Stomach smooth muscle (tissue), 2 donors: ENCODE results near the gene CRYGN.
A peak's percentile ranks its signal among the peaks of the same experiment; 100 is the strongest.

ENCODE experiments used
- H3K27ac ChIP-seq: one replicate; pipeline ENCODE4 v1.7.0; 2013; ENCODE audit warnings: mild to moderate bottlenecking, low read length, inconsistent platforms
- H3K27me3 ChIP-seq, 2 donors: one replicate each; pipeline ENCODE4 v1.7.0; 2013; ENCODE audit warnings: low read length in 2 of 2; ENCODE audit not compliant: insufficient read depth in 2 of 2, control insufficient read depth in 1 of 2
- H3K36me3 ChIP-seq, 2 donors: one replicate each; pipeline ENCODE4 v1.7.0; 2013; ENCODE audit warnings: low read length in 2 of 2; ENCODE audit not compliant: control insufficient read depth in 2 of 2, insufficient read depth in 2 of 2
- H3K4me1 ChIP-seq: one replicate; pipeline ENCODE4 v1.7.0; 2013; ENCODE audit warnings: low read length; ENCODE audit not compliant: control insufficient read depth, insufficient read depth
- H3K4me3 ChIP-seq, 2 donors: one replicate each; pipeline ENCODE4 v1.7.0; 2013; ENCODE audit warnings: low read length in 2 of 2
- H3K9ac ChIP-seq, 2 donors: one replicate each; pipeline ENCODE4 v1.7.0; 2013; ENCODE audit warnings: low read length in 2 of 2, mild to moderate bottlenecking in 1 of 2
- H3K9me3 ChIP-seq, 2 donors: one replicate each; pipeline ENCODE4 v1.7.0; 2013; ENCODE audit warnings: low read length in 2 of 2; ENCODE audit not compliant: control insufficient read depth in 2 of 2
- donor health status: healthy.
- donor health status: Pancreatic carcinoma.

Gene CRYGN

GRCh38 chr7:151459726-151460473 lies 20.0 kb upstream of the CRYGN start:
- Histone ChIP-seq H3K4me3 (peak overlapping the region; percentile 28 to 66), H3K9me3 (no peaks in the 10 kb centered on the region), H3K27me3 (no peaks in the 10 kb centered on the region)

GRCh38 chr7:151457534-151457933 lies 17.6 kb upstream of the CRYGN start:
- H3K27me3 ChIP-seq = no peaks in the 10 kb centered on the region
- no peak overlapping the region for H3K27ac ChIP-seq
- H3K4me1 ChIP-seq = peaks cover 33% of the 10 kb centered on the region
- H3K9me3 ChIP-seq = no peaks in the 10 kb centered on the region
- H3K36me3 ChIP-seq = no peaks in the 10 kb centered on the region
- H3K9ac ChIP-seq = no peak overlapping the region
- no peak overlapping the region for H3K4me3 ChIP-seq

More at GRCh38 chr7:151459726-151460473, 20.0 kb upstream of the CRYGN start:
- H3K27ac ChIP-seq = peak overlapping the region; percentile 99
- peaks cover 33% of the 10 kb centered on the region for H3K4me1 ChIP-seq
- H3K9ac ChIP-seq = peak overlapping the region; percentile 65 to 80
- peaks cover 4 to 7% of the 10 kb centered on the region in 2 donors for H3K36me3 ChIP-seq

GRCh38 chr7:151456782-151457181 lies 16.8 kb upstream of the CRYGN start:
- Histone ChIP-seq H3K36me3 (no peaks in the 10 kb centered on the region), H3K9ac (no peak overlapping the region), H3K27me3 (no peaks in the 10 kb centered on the region), H3K27ac (no peak overlapping the region), H3K4me1 (peaks cover 29% of the 10 kb centered on the region), H3K4me3 (no peak overlapping the region), H3K9me3 (no peaks in the 10 kb centered on the region)

- no peak overlapping the region for H3K27ac ChIP-seq
- H3K27me3 ChIP-seq = no peaks in the 10 kb centered on the region
- H3K9me3 ChIP-seq = no peaks in the 10 kb centered on the region
- H3K4me3 ChIP-seq = no peak overlapping the region
- H3K9ac ChIP-seq = no peak overlapping the region
- H3K36me3 ChIP-seq = no peaks in the 10 kb centered on the region
- H3K4me1 ChIP-seq = peaks cover 24% of the 10 kb centered on the region
Measured at GRCh38 chr7:151456276-151456675, 16.3 kb upstream of the CRYGN start.

GRCh38 chr7:151455690-151456089 lies 15.7 kb upstream of the CRYGN start:
- Histone ChIP-seq H3K4me3 (no peak overlapping the region), H3K9me3 (no peaks in the 10 kb centered on the region), H3K27me3 (no peaks in the 10 kb centered on the region), H3K9ac (no peak overlapping the region), H3K36me3 (no peaks in the 10 kb centered on the region), H3K4me1 (peaks cover 18% of the 10 kb centered on the region), H3K27ac (no peak overlapping the region)

GRCh38 chr7:151454932-151455530 lies 15.1 kb upstream of the CRYGN start:
- H3K9me3 ChIP-seq = no peaks in the 10 kb centered on the region
- H3K27ac ChIP-seq = no peak overlapping the region
- H3K36me3 ChIP-seq = no peaks in the 10 kb centered on the region
- no peaks in the 10 kb centered on the region for H3K27me3 ChIP-seq
- no peak overlapping the region for H3K9ac ChIP-seq
- H3K4me3 ChIP-seq = no peak overlapping the region
- peaks cover 12% of the 10 kb centered on the region for H3K4me1 ChIP-seq

- Histone ChIP-seq H3K4me3 (no peak overlapping the region), H3K4me1 (peaks cover 4% of the 10 kb centered on the region), H3K9ac (no peak overlapping the region), H3K36me3 (no peaks in the 10 kb centered on the region), H3K27ac (no peak overlapping the region), H3K27me3 (no peaks in the 10 kb centered on the region), H3K9me3 (no peaks in the 10 kb centered on the region)
Measured at GRCh38 chr7:151454305-151454704, 14.4 kb upstream of the CRYGN start.

GRCh38 chr7:151453326-151453791 lies 13.4 kb upstream of the CRYGN start:
- Histone ChIP-seq H3K4me3 (no peak overlapping the region), H3K4me1 (peaks cover under 1% of the 10 kb centered on the region), H3K9ac (no peak overlapping the region), H3K36me3 (no peaks in the 10 kb centered on the region), H3K9me3 (no peaks in the 10 kb centered on the region), H3K27ac (no peak overlapping the region), H3K27me3 (no peaks in the 10 kb centered on the region)

- no peaks in the 10 kb centered on the region for H3K36me3 ChIP-seq
Measured at GRCh38 chr7:151452680-151453325, 12.9 kb upstream of the CRYGN start.

GRCh38 chr7:151451626-151452571 lies 12.0 kb upstream of the CRYGN start:
- no peaks in the 10 kb centered on the region for H3K27me3 ChIP-seq
- no peak overlapping the region for H3K27ac ChIP-seq
- no peak overlapping the region for H3K4me3 ChIP-seq
- H3K4me1 ChIP-seq = peaks cover 4% of the 10 kb centered on the region
- H3K9me3 ChIP-seq = no peaks in the 10 kb centered on the region
- H3K36me3 ChIP-seq = no peaks in the 10 kb centered on the region
- no peak overlapping the region for H3K9ac ChIP-seq

More at GRCh38 chr7:151452680-151453325, 12.9 kb upstream of the CRYGN start:
- no peaks in the 10 kb centered on the region for H3K9me3 ChIP-seq
- H3K4me3 ChIP-seq = no peak overlapping the region
- no peak overlapping the region for H3K9ac ChIP-seq
- no peaks in the 10 kb centered on the region for H3K27me3 ChIP-seq
- no peak overlapping the region for H3K27ac ChIP-seq
- peaks cover 4% of the 10 kb centered on the region for H3K4me1 ChIP-seq
